Thyroid gland (tissue), 4 donors: Measurements from ENCODE around the gene ARPC2.

Experiments
- CTCF ChIP-seq, 6 experiments: fragments of 200-600 bp in 3 of 6; fragments of 450-650 bp in 3 of 6; sonication (generic) in 3 of 6; IDR thresholded peaks; one replicate each; pipeline ENCODE4 v1.5.1; 2016 to 2019; ENCODE audit warnings: antibody characterized with exemption in 6 of 6, mild to moderate bottlenecking in 2 of 6, inconsistent platforms in 1 of 6, moderate library complexity in 1 of 6
- POLR2A ChIP-seq, 2 donors: fragments of 450-650 bp; IDR thresholded peaks; one replicate each; pipeline ENCODE4 v1.6.1; 2017; ENCODE audit warnings: antibody characterized with exemption in 2 of 2, mild to moderate bottlenecking in 2 of 2, moderate library complexity in 1 of 2

- TF ChIP-seq CTCF (IDR thresholded peaks at IDR 0.05) (no peak), POLR2A (IDR thresholded peaks at IDR 0.05) (no peak)
Measured at GRCh38 chr2:218249691-218250090, 32.7 kb downstream of the ARPC2 start.
